GM21528 (cell line): ENCODE data around the gene KCNK2.

Experiments used
- ATAC-seq: cut with Tn5 transposase; IDR thresholded peaks from one replicate; pipeline ENCODE4 v1.9.1; 2021; ENCODE audit warnings: mild to moderate bottlenecking, moderate library complexity; ENCODE audit not compliant: unreplicated experiment, low FRiP score

KCNK2 gene

GRCh38 chr1:215243345-215244054 is 161.0 kb downstream of the KCNK2 start:
- ATAC-seq = no peak

- ATAC-seq = no peak
Observed at GRCh38 chr1:215250913-215251312, 168.4 kb downstream of the KCNK2 start.

- no peak for ATAC-seq
Observed at GRCh38 chr1:215251428-215251827, 168.9 kb downstream of the KCNK2 start.

- ATAC-seq = no peak
Observed at GRCh38 chr1:215252164-215252563, 169.6 kb downstream of the KCNK2 start.

GRCh38 chr1:215256936-215257679 is 174.6 kb downstream of the KCNK2 start:
- no peak for ATAC-seq

GRCh38 chr1:215260711-215261110 is 178.2 kb downstream of the KCNK2 start:
- ATAC-seq = no peak

GRCh38 chr1:215262106-215262505 is 179.6 kb downstream of the KCNK2 start:
- ATAC-seq = no peak

- ATAC-seq = no peak
Observed at GRCh38 chr1:215263636-215264035, 181.1 kb downstream of the KCNK2 start.

GRCh38 chr1:215264649-215265048 is 182.1 kb downstream of the KCNK2 start:
- no peak for ATAC-seq

GRCh38 chr1:215267495-215267894 is 185.0 kb downstream of the KCNK2 start:
- ATAC-seq = no peak

GRCh38 chr1:215269955-215270354 is 187.4 kb downstream of the KCNK2 start:
- no peak for ATAC-seq

- no peak for ATAC-seq
Observed at GRCh38 chr1:215273838-215274516, 191.4 kb downstream of the KCNK2 start.

- ATAC-seq = no peak
Observed at GRCh38 chr1:215276582-215276981, 194.0 kb downstream of the KCNK2 start.

- no peak for ATAC-seq
Observed at GRCh38 chr1:215277532-215277931, 195.0 kb downstream of the KCNK2 start.

GRCh38 chr1:215279682-215280081 is 197.1 kb downstream of the KCNK2 start:
- ATAC-seq = no peak

- no peak for ATAC-seq
Observed at GRCh38 chr1:215282557-215282956, 200.0 kb downstream of the KCNK2 start.

- no peak for ATAC-seq
Observed at GRCh38 chr1:215285013-215285800, 202.7 kb downstream of the KCNK2 start.
